Lower leg skin (tissue), 4 donors: ENCODE results near the gene COL15A1. TPM values are rescaled to one million over a fixed set of nuclear protein-coding genes. Genes with fewer than 3 reads are reported as not detected.

Source experiments
- DNase-seq, 2 donors: peaks; one replicate each; pipeline ENCODE4 v3.0.0-alpha.2; 2019; ENCODE audit warnings: low spot score in 2 of 2
- H3K4me3 ChIP-seq: fragments of 200-600 bp; sonication (generic); 2 replicates; pipeline ENCODE4 v1.5.1; 2017; ENCODE audit warnings: mild to moderate bottlenecking, low read depth; ENCODE audit not compliant: poor library complexity, severe bottlenecking
- CTCF ChIP-seq, 3 donors: fragments of 450-650 bp; IDR thresholded peaks; one replicate each; pipeline ENCODE4 v1.5.1; 2016; ENCODE audit warnings: antibody characterized with exemption in 3 of 3, mild to moderate bottlenecking in 3 of 3, moderate library complexity in 2 of 3
- POLR2A ChIP-seq, 2 donors: fragments of 450-650 bp; IDR thresholded peaks; one replicate each; pipeline ENCODE4 v1.6.1; 2016 to 2017; ENCODE audit warnings: antibody characterized with exemption in 2 of 2, mild to moderate bottlenecking in 1 of 2, moderate library complexity in 1 of 2
- WGBS, 2 donors: methylation state at CpG; one replicate each; pipeline ENCODE4 v1.1.5; 2018; 5-methylcytosine and 5-hydroxymethylcytosine counted together
- intact Hi-C: fragments of 100-400 bp; cut with DNase I; formaldehyde crosslinking; loops from one replicate; pipeline ENCODE4 v1.15.0; 2023; ENCODE audit warnings: low total_unique reads
- total RNA-seq, 4 donors: library from RNA; depleted of rRNA; stranded (reverse); fragments of >200 nt; gene quantifications; one replicate each; pipeline ENCODE4 v1.1.0, GENCODE V29; 2016

COL15A1 gene
- total RNA-seq, 4 donors from 2014 or later, result 2.3 to 14.1 (median 8.3) TPM

- intact Hi-C loops, result no loop called here
- 54 to 64% methylated on average over 3 of the region's 3 CpGs for WGBS, 2 donors
- H3K4me3 ChIP-seq, result no peak overlapping the region
- TF ChIP-seq POLR2A (IDR thresholded peaks at IDR 0.05), result no peak
- TF ChIP-seq CTCF (IDR thresholded peaks at IDR 0.05), result no peak
- DNase-seq, result no peak
Observed at GRCh38 chr9:98940276-98940675, 3.4 kb upstream of the COL15A1 start.

- intact Hi-C loops, result no loop called here
- DNase-seq, result peak in 1 of 2 donors; percentile 57
- no peak for TF ChIP-seq POLR2A (IDR thresholded peaks at IDR 0.05)
- no peak for TF ChIP-seq CTCF (IDR thresholded peaks at IDR 0.05)
- H3K4me3 ChIP-seq, result no peak overlapping the region
- 87% methylated on average over 8 of the region's 8 CpGs for WGBS, 2 donors
Observed at GRCh38 chr9:98941946-98942523, 1.7 kb upstream of the COL15A1 start.

GRCh38 chr9:98942906-98943681, 613 bp upstream of the COL15A1 start:
- peak in 1 of 2 donors; percentile 84 for DNase-seq
- H3K4me3 ChIP-seq, result no peak overlapping the region
- intact Hi-C loops, result no loop called here
- TF ChIP-seq POLR2A (IDR thresholded peaks at IDR 0.05), result no peak
- TF ChIP-seq CTCF (IDR thresholded peaks at IDR 0.05), result no peak
- 50 to 63% methylated on average over 13 to 15 of the region's 15 CpGs for WGBS, 2 donors

- WGBS, 2 donors, result 2 to 4% methylated on average over 28 to 31 of the region's 46 CpGs
Observed at GRCh38 chr9:98944057-98944733, 488 bp downstream of the COL15A1 start.

GRCh38 chr9:98944734-98945074, 997 bp downstream of the COL15A1 start:
- 30 to 32% methylated on average over 9 of the region's 9 CpGs for WGBS, 2 donors

More at GRCh38 chr9:98944057-98944733, 488 bp downstream of the COL15A1 start:
- intact Hi-C loops, result no loop called here
- peak in 1 of 2 donors; percentile 86 for DNase-seq
- H3K4me3 ChIP-seq, result peak overlapping the region; percentile 32
- no peak for TF ChIP-seq CTCF (IDR thresholded peaks at IDR 0.05)
- no peak for TF ChIP-seq POLR2A (IDR thresholded peaks at IDR 0.05)

More at GRCh38 chr9:98944734-98945074, 997 bp downstream of the COL15A1 start:
- DNase-seq, result peak in 1 of 2 donors; percentile 83
- intact Hi-C loops, result no loop called here
- TF ChIP-seq CTCF (IDR thresholded peaks at IDR 0.05), result no peak
- no peak for TF ChIP-seq POLR2A (IDR thresholded peaks at IDR 0.05)
- H3K4me3 ChIP-seq, result no peak overlapping the region
